Measurements from ENCODE around the gene SLC25A6.
"Not testable (repeated sequence)": the region's sequence is repeated elsewhere in the genome, so short reads cannot be mapped to it uniquely, and the experiment has no call there.

The SLC25A6 gene

GRCh38 chrX:1389993-1390285 lies 2.0 kb downstream of the SLC25A6 start:
- DNase-seq (ENCODE audit: low read depth in 2 of 2) = no peak

GRCh38 chrX:1389181-1389992 lies 2.5 kb downstream of the SLC25A6 start:
- DNase-seq (ENCODE audit: low read depth in 2 of 2) = no peak

- no peak for DNase-seq (ENCODE audit: low read depth in 2 of 2)
Observed at GRCh38 chrX:1388651-1389050, 3.3 kb downstream of the SLC25A6 start.

GRCh38 chrX:1387141-1387776 lies 4.7 kb downstream of the SLC25A6 start:
- no peak for DNase-seq (ENCODE audit: low read depth in 2 of 2)

- no peak for DNase-seq (ENCODE audit: low read depth in 2 of 2)
Observed at GRCh38 chrX:1386338-1387127, 5.4 kb downstream of the SLC25A6 start.

- DNase-seq (ENCODE audit: low read depth in 2 of 2) = no peak
Observed at GRCh38 chrX:1385253-1386223, 6.4 kb downstream of the SLC25A6 start.

- no peak for DNase-seq (ENCODE audit: low read depth in 2 of 2)
Observed at GRCh38 chrX:1384658-1385252, 7.2 kb downstream of the SLC25A6 start.

GRCh38 chrX:1380672-1381233 lies 11.2 kb downstream of the SLC25A6 start:
- DNase-seq (ENCODE audit: low read depth in 2 of 2) = no peak

GRCh38 chrX:1378306-1378759 lies 13.6 kb downstream of the SLC25A6 start:
- no peak for DNase-seq (ENCODE audit: low read depth in 2 of 2)

GRCh38 chrX:1368385-1368698 lies 23.6 kb downstream of the SLC25A6 start:
- DNase-seq (ENCODE audit: low read depth in 2 of 2) = no peak

- DNase-seq (ENCODE audit: low read depth in 2 of 2) = not testable (repeated sequence)
Observed at GRCh38 chrX:1366363-1366762, 25.6 kb downstream of the SLC25A6 start.

GRCh38 chrX:1361910-1362309 lies 30.0 kb downstream of the SLC25A6 start:
- no peak for DNase-seq (ENCODE audit: low read depth in 2 of 2)

- DNase-seq (ENCODE audit: low read depth in 2 of 2) = no peak
Observed at GRCh38 chrX:1361275-1361674, 30.6 kb downstream of the SLC25A6 start.

- no peak for DNase-seq (ENCODE audit: low read depth in 2 of 2)
Observed at GRCh38 chrX:1360171-1360570, 31.7 kb downstream of the SLC25A6 start.

- DNase-seq (ENCODE audit: low read depth in 2 of 2) = no peak
Observed at GRCh38 chrX:1359477-1359873, 32.4 kb downstream of the SLC25A6 start.

- no peak for DNase-seq (ENCODE audit: low read depth in 2 of 2)
Observed at GRCh38 chrX:1358793-1359476, 33.0 kb downstream of the SLC25A6 start.

- no peak for DNase-seq (ENCODE audit: low read depth in 2 of 2)
Observed at GRCh38 chrX:1357993-1358392, 33.9 kb downstream of the SLC25A6 start.

GRCh38 chrX:1355131-1356046 lies 36.5 kb downstream of the SLC25A6 start:
- no peak for DNase-seq (ENCODE audit: low read depth in 2 of 2)
